A673 (cell line): ENCODE measurements around the gene AGBL3.

ENCODE experiments used
- EZH2 ChIP-seq: fragments of 200-600 bp; sonication (generic); IDR thresholded peaks from 2 replicates; pipeline ENCODE4 v1.6.1; 2017; ENCODE audit warnings: borderline replicate concordance, low read depth, mild to moderate bottlenecking, mixed read lengths, antibody characterized with exemption, low read length; ENCODE audit not compliant: poor library complexity, severe bottlenecking
- TF ChIP-seq, protein P1 (sequence below): fragments of 300-800, 200-600 bp; sonication (generic); conservative IDR thresholded peaks from 2 replicates; pipeline ENCODE4 v1.5.1; 2017; ENCODE audit warnings: low read depth, mild to moderate bottlenecking, antibody characterized with exemption, low read length, moderate library complexity, mixed read lengths

DNA sequence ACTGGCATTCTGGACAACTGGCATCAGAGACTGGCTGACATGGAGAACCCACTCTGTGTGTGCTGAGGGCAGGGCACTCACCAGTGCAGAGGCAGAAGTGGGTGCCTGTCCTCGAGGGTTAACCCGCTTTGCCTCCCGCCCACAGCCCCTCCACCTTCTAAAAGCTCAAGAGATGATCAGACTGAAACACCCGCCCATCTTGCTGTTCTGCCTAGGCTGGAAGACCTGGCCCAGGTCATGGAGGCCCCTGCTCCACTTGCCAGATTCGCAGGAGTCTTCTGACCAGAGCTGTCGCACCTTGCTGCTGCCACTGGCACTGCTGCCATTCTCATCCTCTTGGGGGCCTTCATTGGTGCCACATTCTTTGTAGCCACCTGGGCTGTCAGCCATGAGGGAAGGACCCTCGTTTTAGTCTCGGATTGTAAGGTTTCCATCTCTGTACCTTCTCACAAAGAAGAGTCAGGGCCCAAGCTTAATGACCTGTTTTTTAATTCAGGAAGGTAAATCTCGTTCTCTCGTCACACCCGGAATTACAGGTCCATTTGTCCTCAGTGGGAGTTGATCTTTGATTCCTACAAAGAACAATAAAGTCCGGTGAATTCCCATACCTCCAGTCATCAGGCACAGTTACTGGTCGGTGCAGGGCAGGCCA is 182.3 kb downstream of the AGBL3 start:
- TF ChIP-seq, protein P1, sequence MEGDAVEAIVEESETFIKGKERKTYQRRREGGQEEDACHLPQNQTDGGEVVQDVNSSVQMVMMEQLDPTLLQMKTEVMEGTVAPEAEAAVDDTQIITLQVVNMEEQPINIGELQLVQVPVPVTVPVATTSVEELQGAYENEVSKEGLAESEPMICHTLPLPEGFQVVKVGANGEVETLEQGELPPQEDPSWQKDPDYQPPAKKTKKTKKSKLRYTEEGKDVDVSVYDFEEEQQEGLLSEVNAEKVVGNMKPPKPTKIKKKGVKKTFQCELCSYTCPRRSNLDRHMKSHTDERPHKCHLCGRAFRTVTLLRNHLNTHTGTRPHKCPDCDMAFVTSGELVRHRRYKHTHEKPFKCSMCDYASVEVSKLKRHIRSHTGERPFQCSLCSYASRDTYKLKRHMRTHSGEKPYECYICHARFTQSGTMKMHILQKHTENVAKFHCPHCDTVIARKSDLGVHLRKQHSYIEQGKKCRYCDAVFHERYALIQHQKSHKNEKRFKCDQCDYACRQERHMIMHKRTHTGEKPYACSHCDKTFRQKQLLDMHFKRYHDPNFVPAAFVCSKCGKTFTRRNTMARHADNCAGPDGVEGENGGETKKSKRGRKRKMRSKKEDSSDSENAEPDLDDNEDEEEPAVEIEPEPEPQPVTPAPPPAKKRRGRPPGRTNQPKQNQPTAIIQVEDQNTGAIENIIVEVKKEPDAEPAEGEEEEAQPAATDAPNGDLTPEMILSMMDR: no peak
- no peak for TF ChIP-seq EZH2
